ENCODE results near the gene OR5H15.
"Not testable (repeated sequence)": the region's sequence is repeated elsewhere in the genome, so short reads cannot be mapped to it uniquely, and the experiment has no call there.

OR5H15 gene

DNA sequence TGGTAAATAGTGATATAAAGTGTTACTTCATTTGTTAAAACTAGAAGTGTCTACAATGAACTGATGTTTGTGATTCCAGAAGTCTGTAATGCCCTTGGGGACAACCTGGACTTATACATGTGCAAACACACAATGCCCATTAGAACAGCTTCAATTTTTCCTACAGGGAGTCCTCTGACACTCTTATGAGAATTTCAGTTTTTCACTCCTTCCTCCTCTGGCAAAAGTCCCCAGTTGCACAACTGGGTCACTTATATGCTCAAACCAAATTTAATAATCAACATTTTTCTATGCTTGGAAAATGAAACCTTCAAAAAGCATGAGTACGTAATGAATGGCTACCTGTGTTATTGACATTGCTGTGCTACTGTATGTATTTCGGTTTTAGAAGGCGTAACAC lies at the start of gene OR5H15:
TSS of gene OR5H15 (plus strand) at position 301 of the 400 bp plus-strand sequence. CDS start 2,004 bp downstream, outside the sequence.
- no peak for DNase-seq (ENCODE audit: low spot score)

DNA sequence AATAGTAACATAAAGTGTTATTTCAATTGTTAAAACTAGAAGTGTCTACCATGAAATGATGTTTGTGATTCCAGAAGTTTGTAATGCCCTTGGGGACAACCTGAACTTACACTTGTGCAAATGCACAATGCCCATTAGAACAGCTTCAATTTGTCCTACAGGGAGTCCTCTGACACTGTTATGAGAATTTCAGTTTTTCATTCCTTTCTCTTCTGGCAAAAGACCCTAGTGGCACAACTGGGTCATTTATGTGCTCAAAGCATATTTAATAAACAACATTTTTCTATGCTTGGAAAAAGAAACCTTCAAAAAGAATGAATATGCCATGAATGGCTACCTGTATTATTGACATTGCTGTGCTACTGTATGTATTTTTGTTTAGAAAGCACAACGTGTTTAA lies 36.1 kb upstream of the OR5H15 start, which contains the start of gene OR5H1:
TSS of gene OR5H1 (plus strand) at position 301 of the 400 bp plus-strand sequence. CDS start 1,977 bp downstream, outside the sequence.
- no peak for DNase-seq (ENCODE audit: low spot score)

DNA sequence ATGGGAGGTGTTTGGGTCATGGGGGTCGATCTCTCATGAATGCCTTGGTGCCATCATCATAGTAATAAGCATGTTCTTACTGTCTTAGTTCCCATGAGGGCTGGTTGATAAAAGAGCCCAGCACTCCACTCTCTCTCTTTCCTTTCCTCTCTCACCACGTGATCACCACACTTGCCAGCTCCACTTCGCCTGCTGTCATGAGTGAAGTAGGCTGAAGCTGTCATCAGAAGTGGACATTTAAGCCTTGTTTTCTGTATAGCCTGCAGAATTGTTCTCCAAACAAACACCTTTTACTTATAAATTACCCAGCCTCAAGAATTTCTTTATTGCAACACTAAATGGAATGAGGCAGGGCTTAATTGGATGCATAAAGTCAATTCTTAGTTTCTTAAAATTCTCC lies 29.9 kb upstream of the OR5H15 start:
- DNase-seq (ENCODE audit: low spot score) = no peak

DNA sequence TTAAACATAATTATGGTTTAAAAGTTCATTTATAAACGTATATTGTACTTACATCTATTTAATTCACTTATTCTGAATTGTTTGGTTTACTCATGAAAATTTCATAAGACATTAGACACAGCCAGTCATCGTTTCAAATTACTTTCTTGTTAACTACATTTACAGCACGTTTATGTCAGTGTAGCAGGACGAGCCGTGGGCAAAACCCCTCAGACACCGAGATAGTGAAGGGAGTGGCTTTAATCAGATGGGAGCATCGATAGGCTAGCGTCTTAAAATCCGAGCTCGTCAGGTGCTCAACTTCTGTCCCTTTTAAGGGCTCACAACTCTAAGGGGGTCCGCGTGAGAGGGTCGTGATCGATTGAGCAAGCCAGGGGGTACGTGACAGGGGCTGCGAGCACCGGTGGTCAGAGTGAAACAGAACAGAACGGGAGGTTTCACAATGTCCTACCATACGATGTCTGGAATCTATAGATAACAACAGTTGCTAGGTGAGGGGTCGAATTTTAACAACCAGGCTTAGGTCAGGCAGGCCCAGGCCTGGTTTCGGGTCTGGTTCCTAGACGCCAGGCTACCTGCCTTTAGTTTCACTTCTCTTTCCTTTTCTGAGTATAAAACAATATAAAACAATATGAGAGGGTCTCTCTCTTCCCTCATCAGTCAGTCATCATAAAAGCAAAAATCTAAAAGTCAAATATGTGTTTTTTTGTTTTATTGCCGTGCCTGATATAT lies 28.5 kb upstream of the OR5H15 start:
- not testable (repeated sequence) for DNase-seq (ENCODE audit: low spot score)

DNA sequence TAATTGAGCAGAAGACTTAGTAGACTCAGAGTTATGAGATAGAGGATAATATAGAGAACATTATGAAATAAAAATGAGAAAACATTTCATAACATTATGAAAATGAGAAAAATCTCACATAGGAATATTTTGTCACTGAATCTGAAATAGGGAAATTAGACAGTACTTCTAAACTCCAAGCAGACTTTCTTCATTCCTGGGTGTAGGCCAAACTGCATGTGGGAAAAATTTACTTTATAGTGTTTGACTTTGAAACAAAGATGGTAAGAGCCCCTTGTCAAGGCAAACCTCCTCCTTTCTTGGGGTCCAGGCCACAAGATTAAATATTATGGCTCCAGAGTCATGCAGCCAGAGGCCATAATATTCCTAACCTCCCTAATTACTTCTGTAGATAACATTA lies 26.0 kb upstream of the OR5H15 start:
- no peak for DNase-seq (ENCODE audit: low spot score)

DNA sequence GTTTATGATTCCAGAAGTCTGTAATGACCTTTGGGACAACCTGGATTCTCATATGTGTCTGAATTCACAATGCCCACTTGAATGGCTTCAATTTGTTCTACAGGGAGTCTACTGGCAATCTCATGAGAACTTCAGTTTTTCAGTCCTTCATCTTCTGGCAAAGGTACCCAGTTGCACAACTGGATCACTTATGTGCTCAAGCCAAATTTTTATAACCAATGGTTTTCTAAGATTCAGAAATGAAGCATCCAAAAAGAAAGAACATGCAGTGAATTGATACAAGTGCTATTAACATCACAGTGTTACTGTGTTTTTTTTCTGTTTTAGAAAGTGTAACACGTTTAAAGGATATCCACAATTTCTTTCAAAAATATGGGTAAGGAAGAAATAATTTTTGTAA lies 19.3 kb upstream of the OR5H15 start, which contains the start of gene OR5H14:
TSS of gene OR5H14 (plus strand) at position 301 of the 400 bp plus-strand sequence. CDS start 1,907 bp downstream, outside the sequence.
- DNase-seq (ENCODE audit: low spot score) = no peak

DNA sequence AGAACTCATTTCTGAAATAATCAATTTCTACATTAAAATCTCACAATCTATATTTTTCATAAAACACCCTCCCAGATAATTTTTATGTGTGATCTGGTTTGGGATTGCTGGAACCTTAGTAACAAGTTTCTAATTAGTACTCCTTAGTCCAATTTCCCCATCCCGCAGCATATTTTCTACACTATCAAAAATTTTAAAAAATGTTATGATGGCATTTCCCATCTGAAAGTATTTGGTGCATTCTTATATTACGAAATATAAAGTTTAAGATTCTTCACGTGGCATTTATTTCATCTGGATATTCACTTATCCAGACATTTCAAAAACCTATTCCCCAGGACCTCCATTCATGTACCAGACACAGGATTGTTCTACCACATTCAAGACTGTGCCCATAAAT lies 17.7 kb upstream of the OR5H15 start:
- no peak for DNase-seq (ENCODE audit: low spot score)

DNA sequence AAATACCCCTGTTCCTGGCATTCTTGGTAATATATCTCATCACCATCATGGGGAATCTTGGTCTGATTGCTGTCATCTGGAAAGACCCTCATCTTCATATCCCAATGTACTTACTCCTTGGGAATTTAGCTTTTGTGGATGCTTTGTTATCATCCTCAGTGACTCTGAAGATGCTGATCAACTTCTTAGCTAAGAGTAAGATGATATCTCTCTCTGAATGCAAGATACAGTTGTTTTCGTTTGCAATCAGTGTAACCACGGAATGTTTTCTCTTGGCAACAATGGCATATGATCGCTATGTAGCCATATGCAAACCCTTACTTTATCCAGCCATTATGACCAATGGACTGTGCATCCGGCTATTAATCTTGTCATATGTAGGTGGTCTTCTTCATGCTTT lies 17.0 kb upstream of the OR5H15 start:
- not testable (repeated sequence) for DNase-seq (ENCODE audit: low spot score)

DNA sequence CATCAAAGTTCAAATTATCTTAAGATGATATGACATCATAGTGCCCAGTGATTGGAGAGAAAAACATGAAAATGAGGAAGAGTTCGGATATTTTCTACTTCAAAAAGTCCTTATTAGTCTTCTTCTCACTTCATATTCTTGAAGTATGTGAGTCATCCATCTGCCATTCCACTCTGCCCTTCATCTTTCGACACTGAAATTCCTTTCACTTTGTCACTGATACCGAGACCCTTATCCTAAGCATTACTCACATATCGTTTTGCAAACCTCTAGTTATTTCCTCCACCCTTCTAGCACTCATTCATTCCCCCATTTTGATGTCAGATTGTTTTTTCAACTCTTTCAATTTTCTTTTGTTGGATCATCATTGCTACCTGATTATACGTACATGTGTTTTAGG lies 15.3 kb upstream of the OR5H15 start:
- DNase-seq (ENCODE audit: low spot score) = no peak

DNA sequence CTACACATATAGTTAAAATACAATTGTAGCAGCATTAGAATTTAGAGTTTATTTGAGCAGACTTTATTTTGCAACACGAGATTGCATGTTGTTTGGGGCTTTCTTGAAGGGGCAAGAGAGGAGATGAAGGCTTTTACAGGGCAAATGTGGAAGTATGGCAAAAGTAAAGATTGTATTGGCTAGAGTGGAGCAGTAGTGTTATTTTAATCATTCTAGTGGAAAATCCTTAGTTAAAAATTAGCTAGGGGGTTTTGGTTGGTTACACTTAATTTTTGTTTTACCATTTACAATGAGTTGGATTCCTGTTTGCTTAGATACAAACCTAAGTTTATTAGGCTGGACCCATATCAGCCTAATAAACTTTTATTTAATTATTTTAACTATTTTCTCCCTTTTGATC lies 4.6 kb downstream of the OR5H15 start:
- DNase-seq (ENCODE audit: low spot score) = no peak

DNA sequence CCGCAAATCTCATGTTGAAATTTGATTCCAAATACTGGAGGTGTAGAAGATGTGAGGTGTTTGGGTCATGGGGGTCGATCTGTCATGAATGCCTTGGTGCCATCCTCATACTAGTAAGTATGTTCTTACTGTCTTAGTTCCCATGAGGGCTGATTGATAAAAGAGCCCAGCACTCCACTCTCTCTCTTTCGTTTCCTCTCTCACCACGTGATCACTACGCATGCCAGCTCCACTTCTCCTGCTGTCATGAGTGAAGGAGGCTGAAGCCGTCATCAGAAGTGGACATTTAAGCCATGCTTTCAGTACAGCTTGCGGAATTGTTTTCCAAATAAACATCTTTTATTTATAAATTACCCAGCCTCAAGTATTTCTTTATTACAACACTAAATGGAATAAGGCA lies 6.1 kb downstream of the OR5H15 start:
- no peak for DNase-seq (ENCODE audit: low spot score)

DNA sequence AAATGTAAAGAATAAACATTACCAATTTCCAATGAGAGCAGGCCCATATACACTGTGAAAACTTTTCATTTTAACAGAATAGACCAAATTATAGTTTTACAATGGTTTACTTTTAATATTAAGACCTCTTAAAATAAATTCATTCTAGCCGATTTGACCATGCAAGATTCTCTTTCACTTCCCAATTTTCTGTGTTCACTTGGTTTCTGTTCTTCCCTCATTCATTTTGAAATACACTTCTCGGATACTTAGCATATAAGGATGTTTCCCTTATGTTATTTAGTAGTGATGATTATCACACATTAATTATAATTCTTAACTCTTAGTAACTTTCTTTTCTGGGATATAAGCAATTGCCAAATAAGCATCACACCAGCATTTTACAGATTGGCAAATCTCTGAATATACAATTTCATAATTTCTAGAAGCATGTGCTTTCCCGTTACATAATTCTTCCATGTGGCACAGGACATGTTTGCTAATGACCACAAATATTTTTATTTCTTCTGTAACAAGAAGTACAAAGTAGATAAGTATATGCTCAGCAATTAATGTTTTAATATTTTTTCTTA lies 13.9 kb downstream of the OR5H15 start:
- DNase-seq (ENCODE audit: low spot score) = no peak

DNA sequence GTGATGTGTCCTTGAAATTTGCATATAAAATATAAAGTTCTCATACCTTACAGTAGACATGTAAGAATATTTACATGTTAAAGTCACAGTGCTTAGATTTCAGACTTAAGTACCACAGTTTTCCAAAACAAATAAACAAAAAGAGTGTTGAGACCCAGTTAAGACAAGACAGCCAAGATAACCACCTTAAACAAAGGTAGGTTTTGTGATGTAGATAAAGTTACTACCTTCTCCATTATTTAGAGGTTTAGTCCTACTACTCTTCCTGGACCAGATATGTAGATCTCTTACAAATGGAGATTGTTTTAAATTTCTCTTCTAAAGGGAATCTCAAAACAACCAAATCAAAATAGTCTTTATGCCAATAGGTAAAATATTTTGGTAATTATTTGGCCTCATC lies 15.7 kb downstream of the OR5H15 start:
- no peak for DNase-seq (ENCODE audit: low spot score)

DNA sequence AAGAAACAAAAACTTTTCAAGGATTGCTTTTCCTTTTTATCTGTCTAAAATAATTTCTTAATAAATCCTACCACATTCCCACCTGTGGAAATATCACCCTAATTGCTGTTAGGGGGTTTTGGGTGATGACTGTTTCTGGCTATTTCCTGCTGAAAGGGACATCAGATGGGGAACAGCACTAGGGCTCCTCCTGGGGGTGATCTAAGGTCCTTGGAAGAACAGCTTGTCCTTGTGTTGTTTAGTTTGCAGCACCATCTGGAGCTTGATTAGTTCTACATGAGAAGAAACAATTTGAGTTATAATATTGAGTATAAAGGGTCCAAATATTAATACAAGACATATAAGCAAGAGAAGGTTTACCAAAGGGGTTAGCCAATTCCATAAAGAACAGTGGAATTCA lies 18.7 kb downstream of the OR5H15 start:
- DNase-seq (ENCODE audit: low spot score) = no peak

DNA sequence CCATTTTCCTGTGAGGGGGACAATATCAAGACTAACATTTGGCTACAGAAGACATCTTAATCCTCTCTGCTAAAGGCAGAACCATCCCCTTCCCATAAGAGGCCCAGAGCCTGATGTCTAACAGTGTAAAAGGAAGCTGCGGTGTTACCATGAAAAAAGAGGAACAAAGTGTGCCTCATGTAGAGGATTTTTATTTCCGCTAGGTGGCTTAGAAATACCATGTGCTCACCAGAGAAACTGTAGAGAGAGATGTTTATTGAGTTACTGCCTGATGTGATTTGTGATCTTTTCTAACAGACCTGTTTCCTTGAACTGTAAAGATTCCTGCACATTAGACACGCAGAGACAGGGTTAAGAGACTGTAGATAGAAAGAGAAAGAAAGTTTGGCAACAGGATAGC lies 22.0 kb downstream of the OR5H15 start:
- peak; percentile 18 for DNase-seq (ENCODE audit: low spot score)

DNA sequence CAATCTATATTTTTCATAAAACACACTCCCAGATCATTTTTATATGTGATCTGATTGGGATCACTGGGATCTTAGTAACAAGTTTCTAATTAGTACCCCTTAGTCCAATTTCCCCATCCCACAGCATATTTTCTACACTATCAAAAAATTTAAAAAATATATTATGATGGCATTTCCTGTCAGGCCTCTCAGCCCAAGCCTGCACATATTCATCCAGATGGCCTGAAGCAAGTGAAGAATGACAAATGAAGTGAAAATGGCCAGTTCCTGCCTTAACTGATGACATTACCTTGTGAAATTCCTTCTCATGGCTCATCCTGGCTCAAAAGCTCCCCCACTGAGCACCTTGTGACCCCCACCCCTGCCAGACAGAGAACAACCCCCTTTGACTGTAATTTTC lies 24.4 kb downstream of the OR5H15 start:
- DNase-seq (ENCODE audit: low spot score) = not testable (repeated sequence)

DNA sequence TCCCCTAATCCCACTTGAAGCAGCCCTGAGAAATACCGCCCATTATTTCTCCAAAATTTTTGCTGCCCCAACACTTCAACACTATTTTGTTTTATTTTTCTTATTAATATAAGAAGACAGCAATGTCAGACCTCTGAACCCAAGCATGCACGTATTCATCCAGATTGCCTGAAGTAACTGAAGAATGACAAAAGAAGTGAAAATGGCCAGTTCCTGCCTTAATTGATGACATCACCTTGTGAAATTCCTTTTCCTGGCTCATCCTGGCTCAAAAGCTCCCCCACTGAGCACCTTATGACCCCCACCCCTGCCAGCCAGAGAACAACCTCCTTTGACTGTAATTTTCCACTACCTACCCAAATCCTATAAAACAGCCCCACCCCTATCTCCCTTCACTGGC lies 29.8 kb downstream of the OR5H15 start:
- DNase-seq (ENCODE audit: low spot score) = not testable (repeated sequence)

DNA sequence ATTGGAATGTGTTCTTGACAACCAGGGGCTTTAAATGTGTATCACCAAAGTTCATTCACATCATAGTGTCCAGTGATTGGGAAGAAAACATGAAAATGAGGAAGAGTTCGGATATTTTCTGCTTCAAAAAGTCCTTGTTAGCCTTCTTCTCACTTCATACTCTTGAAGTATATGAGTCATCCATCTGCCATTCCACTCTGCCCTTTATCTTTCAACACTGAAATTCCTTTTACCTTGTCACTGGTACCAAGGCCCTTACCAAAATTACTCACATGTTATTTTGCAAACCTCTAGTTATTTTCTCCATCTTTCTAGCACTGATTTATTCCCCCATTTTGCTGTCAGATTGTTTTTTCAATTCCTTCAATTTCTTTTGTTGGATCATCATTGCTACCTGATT lies 32.5 kb downstream of the OR5H15 start:
- DNase-seq (ENCODE audit: low spot score) = no peak

DNA sequence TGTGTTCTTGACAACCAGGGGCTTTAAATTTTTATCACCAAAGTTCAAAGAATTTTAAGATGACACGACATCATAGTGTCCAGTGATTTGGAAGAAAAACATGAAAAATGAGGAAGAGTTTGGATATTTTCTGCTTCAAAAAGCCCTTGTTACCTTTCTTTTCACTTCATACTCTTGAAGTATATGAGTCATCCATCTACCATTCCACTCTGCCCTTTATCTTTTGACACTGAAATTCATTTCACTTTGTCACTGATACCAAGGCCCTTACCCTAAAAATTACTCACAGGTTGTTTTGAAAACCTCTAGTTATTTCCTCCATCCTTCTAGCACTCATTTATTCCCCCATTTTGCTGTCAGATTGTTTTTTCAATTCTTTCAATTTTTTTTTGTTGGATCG lies 42.7 kb downstream of the OR5H15 start:
- DNase-seq (ENCODE audit: low spot score) = no peak

DNA sequence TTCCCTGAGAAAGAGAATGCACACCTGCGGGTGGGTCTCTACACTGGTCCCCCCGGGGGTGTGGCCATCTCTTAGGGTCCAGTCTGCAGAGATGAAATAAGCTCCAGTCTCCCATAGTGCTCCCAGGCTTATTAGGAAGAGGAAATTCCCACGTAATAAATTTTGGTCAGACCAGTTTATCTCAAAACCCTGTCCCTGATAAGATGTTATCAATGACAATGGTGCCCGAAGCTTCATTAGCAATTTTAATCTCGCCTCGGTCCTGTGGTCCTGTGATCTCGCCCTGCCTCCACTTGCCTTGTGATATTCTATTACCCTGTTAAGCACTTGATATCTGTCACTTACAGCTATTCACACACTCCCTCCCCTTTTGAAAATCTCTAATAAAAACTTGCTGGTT lies 46.8 kb downstream of the OR5H15 start:
- DNase-seq (ENCODE audit: low spot score) = no peak

DNA sequence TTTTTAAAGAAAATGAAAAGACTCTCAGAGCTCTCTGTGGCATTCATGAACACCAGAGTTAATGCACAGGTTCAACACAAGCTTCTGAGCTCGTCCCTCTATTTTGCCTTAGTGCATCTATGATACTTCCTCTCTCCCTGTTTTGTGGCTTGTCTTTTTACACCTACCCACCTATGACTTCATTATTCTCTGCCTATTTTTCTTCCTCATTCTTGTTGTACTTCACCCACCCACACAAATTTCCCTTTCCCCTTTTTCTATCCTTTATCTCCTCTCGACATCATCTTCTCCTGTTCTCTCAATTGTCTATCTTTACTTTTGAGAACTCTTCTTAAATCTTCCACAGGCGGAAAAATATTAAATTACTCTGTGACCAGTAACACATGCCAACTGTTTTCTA lies 48.6 kb downstream of the OR5H15 start:
- DNase-seq (ENCODE audit: low spot score) = no peak
